CD4-positive, alpha-beta T cell treated with Interleukin-17A for 1 hour (primary cell): ENCODE data around the gene TIPARP.
"Not testable (repeated sequence)": the region's sequence is repeated elsewhere in the genome, so short reads cannot be mapped to it uniquely, and the experiment has no call there.

Source experiments
- DNase-seq: peaks from one replicate; pipeline ENCODE4 v3.0.0-alpha.2; 2020

Gene TIPARP

GRCh38 chr3:156716105-156716862 lies 41.9 kb downstream of the TIPARP start:
- DNase-seq = no peak

GRCh38 chr3:156718622-156719306 lies 44.4 kb downstream of the TIPARP start:
- DNase-seq = no peak

GRCh38 chr3:156720826-156721225 lies 46.4 kb downstream of the TIPARP start:
- DNase-seq = no peak

DNA sequence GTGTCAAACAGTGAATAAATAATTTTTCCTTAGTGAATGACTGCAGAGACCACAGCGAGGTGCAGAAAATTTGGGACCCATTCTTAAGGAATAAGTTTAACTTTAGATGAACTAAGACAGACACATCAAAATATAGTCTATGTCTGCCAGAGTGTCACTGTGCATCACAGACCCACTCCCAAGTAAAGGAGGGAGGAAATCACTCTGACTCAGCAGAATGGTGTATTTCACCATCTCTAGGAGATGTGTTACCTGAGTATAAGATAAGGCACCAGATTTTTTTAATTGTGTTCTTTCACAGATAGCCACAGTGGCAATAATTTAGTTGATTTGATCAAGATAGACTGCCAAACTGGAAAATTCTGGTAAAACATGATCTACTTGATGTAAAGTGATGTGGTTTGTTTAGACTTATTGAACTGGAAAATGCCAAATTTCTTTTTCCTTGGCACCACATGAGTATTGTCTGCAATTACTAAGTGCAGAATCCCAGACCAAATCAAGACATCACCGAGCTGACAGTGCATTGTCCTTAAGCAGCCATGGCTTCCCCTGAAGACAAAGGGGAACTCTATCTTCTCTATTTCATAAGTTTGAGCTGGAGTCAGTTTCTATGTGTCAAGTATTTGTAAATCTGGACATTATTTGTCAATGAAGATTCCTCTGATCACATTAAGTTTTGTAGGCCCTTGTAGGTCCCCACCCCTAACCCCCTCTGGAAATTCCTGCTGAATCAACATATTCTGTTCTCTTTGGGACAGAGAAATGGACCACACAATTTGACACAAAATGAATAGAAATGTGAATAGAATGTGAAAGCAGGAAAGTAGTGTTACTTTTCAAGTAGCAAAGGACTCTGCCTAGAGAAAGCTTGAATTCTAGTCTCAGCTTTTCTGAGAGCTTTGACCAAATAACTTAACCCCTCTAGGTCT lies 47.6 kb downstream of the TIPARP start:
- DNase-seq = no peak

DNA sequence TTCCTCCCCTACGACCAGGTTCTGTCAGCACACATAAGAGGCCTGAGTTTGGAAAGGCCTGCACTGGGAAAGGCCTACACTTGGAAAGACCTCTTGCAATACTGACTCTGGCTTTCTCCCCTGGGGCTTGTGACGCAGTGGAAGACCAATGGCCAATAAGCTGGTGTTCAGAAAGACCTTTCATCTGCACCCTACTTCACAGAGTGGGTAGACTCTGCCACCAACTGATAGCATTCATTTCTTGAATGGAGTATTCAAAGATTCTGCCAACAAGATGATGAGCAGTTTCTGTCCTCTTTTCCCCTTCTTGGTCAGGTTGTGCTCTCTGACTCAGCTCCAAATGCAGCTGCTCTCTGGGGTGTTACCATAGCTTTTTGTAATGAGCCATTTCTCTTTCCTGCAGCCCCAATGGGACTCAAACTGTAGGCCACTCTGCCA lies 48.8 kb downstream of the TIPARP start:
- no peak for DNase-seq

GRCh38 chr3:156725682-156726081 lies 51.3 kb downstream of the TIPARP start:
- DNase-seq = no peak

DNA sequence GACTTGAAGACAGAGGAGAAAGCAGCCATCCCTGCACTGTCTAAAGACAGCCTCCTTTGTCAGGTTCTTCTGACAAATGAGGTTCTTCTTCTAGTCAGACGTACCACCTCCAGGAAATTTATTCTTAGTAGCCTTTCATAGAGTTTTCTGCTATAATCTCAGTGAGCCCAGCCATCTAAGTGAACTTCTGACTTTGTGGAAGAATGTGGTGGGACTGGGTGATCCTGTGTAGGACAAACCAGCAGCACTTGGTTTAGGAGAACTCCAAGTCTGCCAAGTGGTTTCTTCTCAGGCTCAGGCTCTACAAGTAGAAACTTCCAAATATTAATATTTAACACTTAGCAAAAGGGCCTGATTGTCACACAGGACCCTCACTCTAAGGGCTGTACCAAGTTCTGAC lies 52.1 kb downstream of the TIPARP start:
- DNase-seq = no peak

DNA sequence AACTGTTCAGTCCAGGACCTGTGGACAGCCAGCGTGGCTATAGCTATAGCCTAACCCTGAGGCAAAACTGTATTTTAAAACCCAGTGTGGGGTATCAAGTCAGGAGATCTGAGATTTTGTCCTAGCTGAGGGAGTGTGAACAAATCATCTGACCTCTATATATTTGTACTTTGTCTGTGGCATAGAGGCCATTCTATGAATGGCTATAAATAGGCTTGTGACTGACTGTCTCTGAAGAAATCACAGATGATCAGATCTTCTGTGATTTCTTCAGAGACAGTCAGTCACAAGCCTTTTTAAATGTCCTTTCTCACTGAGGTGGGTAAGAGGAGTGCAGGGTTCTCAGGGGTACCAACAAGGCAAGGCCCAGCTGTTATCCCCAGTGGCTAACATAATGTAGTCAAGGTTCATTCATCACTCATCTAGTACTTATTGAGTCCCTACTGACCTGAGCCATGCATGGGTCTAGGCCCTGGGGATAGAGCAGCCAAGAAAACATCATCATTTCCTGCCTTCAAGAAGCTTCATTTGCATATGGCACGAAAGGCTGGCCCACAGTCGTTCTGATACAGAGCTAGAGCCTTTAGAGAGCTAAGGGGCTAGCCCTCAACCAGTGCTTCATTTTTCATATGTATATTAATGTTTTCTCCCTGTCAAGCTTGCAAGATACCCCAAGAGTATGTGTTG lies 53.3 kb downstream of the TIPARP start:
- DNase-seq = no peak

- DNase-seq = no peak
Observed at GRCh38 chr3:156728267-156728985, 54.0 kb downstream of the TIPARP start.

DNA sequence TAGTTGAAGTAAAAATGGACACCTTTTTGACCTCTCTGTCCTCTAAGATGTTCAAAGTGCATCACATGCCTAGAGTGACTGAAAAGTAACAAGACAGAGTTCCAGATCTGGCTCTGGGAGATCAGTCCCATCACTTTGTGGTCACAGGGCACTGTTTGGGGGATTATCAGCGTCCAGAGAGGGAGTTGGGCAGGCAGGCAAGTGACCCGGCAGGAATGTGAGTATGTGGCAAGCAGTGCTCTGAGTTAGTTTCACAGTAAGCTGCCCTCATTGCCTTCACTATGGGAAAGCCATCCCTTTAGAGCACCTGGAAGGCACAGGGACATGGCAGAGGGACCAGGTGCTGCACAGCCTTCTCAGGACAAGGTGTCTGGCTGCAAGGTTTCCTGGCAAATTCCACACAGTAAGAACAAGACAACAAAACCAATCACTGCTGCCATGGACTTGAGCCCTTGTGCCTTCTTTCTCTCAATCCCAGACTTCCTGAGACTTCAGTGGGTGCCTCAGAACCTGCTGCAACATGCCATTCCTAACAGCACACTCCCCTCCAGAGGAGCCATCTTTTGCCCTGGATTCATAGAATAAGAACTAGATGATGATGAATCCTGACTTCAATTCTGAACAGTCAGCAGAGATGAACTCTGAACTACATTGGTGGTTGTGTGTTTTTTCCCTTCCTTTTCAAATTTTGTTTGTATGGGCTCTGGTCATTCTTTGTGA lies 55.2 kb downstream of the TIPARP start:
- no peak for DNase-seq

DNA sequence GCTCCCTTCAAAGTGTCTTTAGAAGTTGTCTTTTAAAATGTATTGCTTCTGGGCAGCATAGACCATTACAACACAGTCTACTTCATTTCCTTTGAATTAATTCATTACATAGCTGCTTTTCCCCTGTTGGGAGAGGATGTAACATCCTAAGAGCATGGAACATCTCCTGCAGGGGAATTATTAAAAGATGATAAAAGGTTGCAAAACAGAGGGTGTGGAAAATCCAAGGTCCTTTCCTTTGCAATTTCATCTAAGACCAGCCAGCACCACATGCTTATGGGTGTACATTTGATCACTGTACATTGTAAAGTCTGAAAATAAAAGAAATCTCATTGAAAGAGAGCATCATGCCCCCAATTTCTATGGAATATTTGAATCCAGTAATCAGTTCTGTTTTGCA lies 57.4 kb downstream of the TIPARP start:
- no peak for DNase-seq

- DNase-seq = no peak
Observed at GRCh38 chr3:156732261-156732660, 57.9 kb downstream of the TIPARP start.

GRCh38 chr3:156732715-156733421 lies 58.5 kb downstream of the TIPARP start:
- DNase-seq = no peak

GRCh38 chr3:156734661-156735060 lies 60.3 kb downstream of the TIPARP start:
- not testable (repeated sequence) for DNase-seq

- no peak for DNase-seq
Observed at GRCh38 chr3:156735471-156735870, 61.1 kb downstream of the TIPARP start.

DNA sequence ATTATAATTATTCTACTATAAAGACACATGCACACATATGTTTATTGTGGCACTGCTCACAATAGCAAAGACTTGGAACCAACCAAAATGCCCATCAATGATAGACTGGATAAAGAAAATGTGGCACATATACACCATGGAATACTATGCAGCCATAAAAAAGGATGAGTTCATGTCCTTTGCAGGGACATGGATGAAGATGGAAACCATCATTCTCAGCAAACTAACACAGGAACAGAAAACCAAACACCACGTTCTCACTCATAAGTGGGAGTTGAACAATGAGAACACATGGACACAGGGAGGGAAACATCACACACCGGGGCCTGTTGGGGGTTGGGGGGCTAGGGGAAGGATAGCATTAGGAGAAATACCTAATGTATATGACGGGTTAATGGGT lies 62.7 kb downstream of the TIPARP start:
- DNase-seq = not testable (repeated sequence)

DNA sequence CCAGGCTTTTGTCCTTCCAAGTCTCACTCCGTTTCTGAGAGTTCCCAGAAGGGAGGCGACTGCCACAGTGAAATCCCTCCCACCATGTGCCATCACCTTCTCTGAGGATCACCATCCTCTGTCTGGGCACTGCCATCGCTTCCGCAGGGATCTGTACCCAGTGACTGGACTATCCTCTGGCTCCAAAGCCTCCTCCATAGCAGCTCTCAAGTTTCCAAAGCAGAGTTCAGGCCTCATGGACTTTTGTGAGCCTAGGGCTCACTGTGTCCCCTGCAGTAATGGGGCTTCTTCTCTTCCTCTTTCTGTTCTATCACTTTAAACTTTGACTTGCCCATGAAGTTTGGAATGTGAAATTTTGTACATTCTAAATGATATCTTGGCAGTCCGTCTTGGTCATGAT lies 63.9 kb downstream of the TIPARP start:
- no peak for DNase-seq

- no peak for DNase-seq
Observed at GRCh38 chr3:156739976-156740375, 65.6 kb downstream of the TIPARP start.

DNA sequence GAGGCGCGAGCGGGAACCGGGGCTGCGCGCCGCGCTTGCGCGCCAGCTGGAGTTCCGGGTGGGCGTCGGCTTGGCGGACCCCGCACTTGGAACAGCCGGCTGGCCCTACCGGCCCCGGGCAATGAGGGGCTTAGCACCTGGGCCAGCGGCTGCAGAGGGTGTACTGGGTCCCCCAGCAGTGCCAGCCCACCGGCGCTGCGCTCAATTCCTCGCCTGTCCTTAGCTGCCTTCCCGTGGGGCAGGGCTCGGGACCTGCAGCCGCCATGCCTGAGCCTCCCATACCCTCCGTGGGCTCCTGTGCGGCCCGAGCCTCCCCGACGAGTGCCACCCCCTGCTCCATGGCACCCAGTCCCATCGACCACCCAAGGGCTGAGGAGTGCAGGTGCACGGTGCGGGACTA lies 66.2 kb downstream of the TIPARP start:
- not testable (repeated sequence) for DNase-seq

DNA sequence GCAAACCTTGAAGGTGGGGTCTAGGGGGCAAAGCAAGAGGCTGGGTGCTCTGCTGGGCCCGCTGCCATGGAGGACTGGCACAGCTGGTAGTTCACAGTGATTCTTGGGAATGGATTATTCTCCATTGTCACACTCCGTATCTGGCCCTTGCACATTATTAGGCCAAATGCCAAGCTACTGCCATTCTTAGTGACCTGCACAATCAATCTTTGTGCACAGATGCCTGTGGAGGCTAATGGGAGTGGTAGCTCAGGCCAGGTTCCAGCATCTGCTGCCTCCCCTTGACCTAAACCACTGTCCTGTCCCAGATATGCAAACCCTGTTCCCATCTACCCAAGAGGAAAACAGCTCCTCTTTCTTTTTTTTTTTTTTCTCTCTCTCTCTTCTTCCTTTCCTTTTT lies 67.5 kb downstream of the TIPARP start:
- DNase-seq = no peak

DNA sequence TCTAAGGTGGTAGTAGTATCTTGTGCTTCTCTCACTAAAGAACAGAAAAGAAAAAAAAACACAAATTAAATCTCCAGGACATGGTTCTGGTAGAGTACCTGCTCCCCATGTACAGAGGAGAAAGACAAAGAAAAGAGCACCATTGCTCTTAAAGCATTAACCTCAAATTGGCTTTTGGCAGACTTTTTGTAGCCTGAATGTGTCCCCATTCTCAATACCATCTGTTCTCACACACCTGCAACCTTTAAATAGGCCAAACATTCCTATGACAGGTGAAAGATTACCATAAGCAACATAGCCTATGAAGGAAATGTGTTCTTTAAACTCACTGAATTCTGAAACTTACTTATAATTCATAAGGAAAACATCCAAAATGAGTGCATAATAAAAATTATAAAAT lies 68.0 kb downstream of the TIPARP start:
- no peak for DNase-seq
